Measurements from ENCODE around the gene SPAG6.
"Not testable (repeated sequence)": the region's sequence is repeated elsewhere in the genome, so short reads cannot be mapped to it uniquely, and the experiment has no call there.

The SPAG6 gene

GRCh38 chr10:22391600-22391999, 46.3 kb downstream of the SPAG6 start:
- no peak overlapping the region for H3K4me3 ChIP-seq (ENCODE audit: low read depth, low read length)
- no peak for DNase-seq (ENCODE audit: low read depth)
- TF ChIP-seq CTCF (IDR thresholded peaks at IDR 0.05; ENCODE audit: insufficient read depth, low read depth, low read length, missing control alignments) = no peak

GRCh38 chr10:22396195-22396594, 50.9 kb downstream of the SPAG6 start:
- DNase-seq (ENCODE audit: low read depth); H3K4me3 ChIP-seq (ENCODE audit: low read depth, low read length): not testable (repeated sequence)

GRCh38 chr10:22406916-22407315, 61.6 kb downstream of the SPAG6 start:
- H3K4me3 ChIP-seq (ENCODE audit: low read depth, low read length); DNase-seq (ENCODE audit: low read depth): not testable (repeated sequence)

- no peak overlapping the region for H3K4me3 ChIP-seq (ENCODE audit: low read depth, low read length)
- no peak for TF ChIP-seq CTCF (IDR thresholded peaks at IDR 0.05; ENCODE audit: insufficient read depth, low read depth, low read length, missing control alignments)
- DNase-seq (ENCODE audit: low read depth) = no peak
These were observed 65.1 kb downstream of the SPAG6 start for GRCh38 chr10:22410394-22410793.

- DNase-seq (ENCODE audit: low read depth) = no peak
- no peak overlapping the region for H3K4me3 ChIP-seq (ENCODE audit: low read depth, low read length)
- no peak for TF ChIP-seq CTCF (IDR thresholded peaks at IDR 0.05; ENCODE audit: insufficient read depth, low read depth, low read length, missing control alignments)
These were observed 65.5 kb downstream of the SPAG6 start for GRCh38 chr10:22410846-22411245.

- no peak for DNase-seq (ENCODE audit: low read depth)
- TF ChIP-seq CTCF (IDR thresholded peaks at IDR 0.05; ENCODE audit: insufficient read depth, low read depth, low read length, missing control alignments) = no peak
- no peak overlapping the region for H3K4me3 ChIP-seq (ENCODE audit: low read depth, low read length)
These were observed 68.8 kb downstream of the SPAG6 start for GRCh38 chr10:22414146-22414545.

GRCh38 chr10:22415072-22415471, 69.8 kb downstream of the SPAG6 start:
- no peak overlapping the region for H3K4me3 ChIP-seq (ENCODE audit: low read depth, low read length)
- TF ChIP-seq CTCF (IDR thresholded peaks at IDR 0.05; ENCODE audit: insufficient read depth, low read depth, low read length, missing control alignments) = no peak
- no peak for DNase-seq (ENCODE audit: low read depth)

GRCh38 chr10:22417736-22418268, 72.5 kb downstream of the SPAG6 start:
- TF ChIP-seq CTCF (IDR thresholded peaks at IDR 0.05; ENCODE audit: insufficient read depth, low read depth, low read length, missing control alignments) = no peak
- DNase-seq (ENCODE audit: low read depth) = no peak
- H3K4me3 ChIP-seq (ENCODE audit: low read depth, low read length) = no peak overlapping the region

Data from GM12865 (cell line).